Fibroblast of skin of right quadriceps (primary cell): ENCODE results near the gene CPEB3.
A peak's percentile ranks its signal among the peaks of the same experiment; 100 is the strongest.
"Not testable (repeated sequence)": the region's sequence is repeated elsewhere in the genome, so short reads cannot be mapped to it uniquely, and the experiment has no call there.

Experiments used
- DNase-seq: peaks from one replicate; pipeline ENCODE4 v3.0.0-alpha.2; 2013

Gene CPEB3

GRCh38 chr10:92131275-92131820 is 159.5 kb downstream of the CPEB3 start:
- DNase-seq = no peak

DNA sequence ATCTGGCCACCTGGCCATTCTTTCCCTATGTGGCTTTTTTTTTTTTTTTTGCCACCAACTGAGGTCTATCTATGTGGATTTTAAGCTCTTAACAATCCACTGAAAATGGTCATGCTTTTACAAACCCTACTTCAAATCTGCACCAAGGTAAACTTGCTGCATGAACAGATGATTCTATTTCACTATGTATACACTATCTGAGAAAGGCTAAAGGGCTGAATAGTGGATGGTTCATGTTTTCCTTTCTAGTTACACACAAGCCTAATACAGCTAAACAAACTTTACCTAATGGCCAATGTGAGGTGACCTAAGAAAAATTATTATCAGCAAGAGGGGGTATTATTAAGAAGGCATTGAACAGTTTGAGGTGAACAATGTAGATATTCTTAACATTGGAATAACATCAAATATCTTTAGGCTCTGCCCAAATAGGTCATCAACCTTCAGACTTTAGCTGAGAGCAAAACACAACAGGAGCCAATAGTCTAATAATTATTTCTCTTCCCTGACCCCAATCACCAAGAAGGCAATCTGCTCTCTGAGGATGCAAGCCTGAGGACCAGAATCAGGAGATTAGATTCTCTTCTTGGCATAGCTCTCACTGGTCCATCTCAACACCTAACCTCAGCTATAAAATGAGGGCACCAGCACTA is 160.1 kb downstream of the CPEB3 start:
- no peak for DNase-seq

- DNase-seq = no peak
Measured at GRCh38 chr10:92126100-92126650, 164.7 kb downstream of the CPEB3 start.

GRCh38 chr10:92125144-92125543 is 165.7 kb downstream of the CPEB3 start:
- DNase-seq = no peak

DNA sequence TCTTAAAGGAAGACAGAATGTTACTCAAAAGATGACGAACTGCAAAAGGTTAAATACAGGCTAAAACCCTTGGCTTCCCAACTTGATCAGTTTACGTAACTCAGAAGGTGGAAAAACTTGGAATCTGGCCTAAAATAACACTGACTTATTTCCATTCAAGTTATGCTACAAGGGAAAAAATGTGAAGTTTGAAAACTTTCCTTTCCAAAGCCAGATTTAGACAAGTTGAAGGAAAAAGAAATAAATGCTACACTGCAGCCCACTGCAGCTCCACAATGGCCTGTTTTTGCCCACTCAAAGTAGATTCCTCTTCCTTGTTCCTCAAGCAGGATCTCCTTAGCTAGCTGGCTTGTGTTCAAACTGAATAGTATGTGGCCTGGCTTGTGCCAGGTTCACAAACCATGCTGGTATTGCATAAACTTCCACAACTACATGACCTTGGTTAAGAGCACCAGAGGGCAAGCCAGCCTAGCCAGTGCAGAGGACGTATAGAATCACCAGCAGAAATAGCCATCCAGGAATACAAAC is 166.2 kb downstream of the CPEB3 start:
- peak; percentile 68 for DNase-seq

DNA sequence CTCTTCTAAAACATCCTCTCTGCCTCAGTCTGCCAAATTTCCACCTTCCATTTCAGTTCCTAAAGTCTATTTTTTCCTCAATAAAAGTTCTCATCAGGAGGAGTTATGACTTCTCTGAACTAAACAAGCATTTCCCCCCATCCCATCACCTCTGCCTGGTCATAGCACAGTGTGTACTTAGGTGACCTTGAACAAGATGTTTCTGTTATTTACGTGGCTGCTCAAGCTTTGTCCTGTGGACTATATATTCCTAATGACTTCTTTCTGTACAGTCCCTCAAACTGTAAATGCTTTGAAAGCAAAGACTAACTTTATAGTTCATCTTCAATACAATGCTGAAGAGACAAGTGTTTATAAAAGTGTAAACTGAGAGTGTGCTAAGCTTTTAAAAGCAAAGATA is 166.9 kb downstream of the CPEB3 start:
- no peak for DNase-seq

- no peak for DNase-seq
Measured at GRCh38 chr10:92122941-92123450, 167.9 kb downstream of the CPEB3 start.

DNA sequence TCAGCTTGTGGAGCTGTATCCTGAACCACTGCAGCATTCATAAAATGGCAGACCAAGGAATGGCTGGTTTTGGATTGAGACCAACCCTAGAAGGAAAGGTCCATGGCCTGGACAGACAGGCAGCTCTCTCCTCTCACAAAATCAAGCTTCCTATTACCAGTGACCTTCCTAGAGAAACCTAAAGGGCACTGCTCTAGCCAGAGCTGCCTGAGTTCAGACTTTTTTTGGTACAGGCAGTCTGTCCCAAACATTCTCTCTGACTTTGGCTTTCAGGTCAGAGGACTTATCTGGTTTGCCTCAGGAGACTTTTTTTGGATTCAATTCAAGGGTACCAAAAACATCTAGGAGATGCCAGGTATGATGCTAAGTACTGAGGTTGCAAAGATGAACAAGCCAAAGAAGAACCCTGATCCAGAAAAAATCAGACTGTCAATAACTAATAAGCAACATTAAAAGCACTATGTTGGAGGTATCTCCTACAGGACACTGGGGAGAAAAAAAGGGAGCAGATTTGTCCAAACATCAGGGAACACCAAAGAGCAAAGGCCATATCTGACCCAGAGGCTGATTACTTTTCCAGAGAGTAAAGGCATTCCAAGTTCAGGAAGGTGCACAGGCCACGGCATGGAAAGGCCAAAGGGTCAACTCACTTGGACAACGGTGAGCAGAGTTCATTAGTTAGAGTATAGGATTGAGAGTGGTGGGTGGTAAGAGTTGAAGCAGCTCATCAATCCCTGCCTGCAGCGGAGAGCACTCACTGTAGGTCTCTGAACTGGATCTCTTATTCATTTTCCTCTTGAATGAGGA is 169.0 kb downstream of the CPEB3 start:
- no peak for DNase-seq

DNA sequence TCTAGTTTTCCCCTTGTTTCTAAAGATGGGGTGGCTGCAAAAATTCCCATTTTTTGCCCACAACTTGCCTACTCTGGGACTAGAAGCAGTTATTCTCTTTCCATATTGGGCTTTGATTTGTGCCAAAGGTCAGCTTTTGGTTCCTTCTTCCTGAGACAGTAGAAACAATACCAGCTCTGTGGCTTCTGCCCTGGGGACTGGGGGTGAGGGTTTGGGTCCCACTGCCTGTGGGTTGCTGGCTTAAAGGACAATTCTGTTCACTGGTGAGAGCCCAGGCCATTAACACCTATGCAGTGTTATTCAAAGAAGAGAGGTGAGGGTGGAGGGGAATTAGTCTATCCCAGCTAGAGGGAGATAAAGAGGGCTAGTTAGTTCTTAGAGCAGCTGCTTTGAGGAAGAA is 171.5 kb downstream of the CPEB3 start:
- no peak for DNase-seq

- DNase-seq = not testable (repeated sequence)
Measured at GRCh38 chr10:92114917-92115316, 176.0 kb downstream of the CPEB3 start.

DNA sequence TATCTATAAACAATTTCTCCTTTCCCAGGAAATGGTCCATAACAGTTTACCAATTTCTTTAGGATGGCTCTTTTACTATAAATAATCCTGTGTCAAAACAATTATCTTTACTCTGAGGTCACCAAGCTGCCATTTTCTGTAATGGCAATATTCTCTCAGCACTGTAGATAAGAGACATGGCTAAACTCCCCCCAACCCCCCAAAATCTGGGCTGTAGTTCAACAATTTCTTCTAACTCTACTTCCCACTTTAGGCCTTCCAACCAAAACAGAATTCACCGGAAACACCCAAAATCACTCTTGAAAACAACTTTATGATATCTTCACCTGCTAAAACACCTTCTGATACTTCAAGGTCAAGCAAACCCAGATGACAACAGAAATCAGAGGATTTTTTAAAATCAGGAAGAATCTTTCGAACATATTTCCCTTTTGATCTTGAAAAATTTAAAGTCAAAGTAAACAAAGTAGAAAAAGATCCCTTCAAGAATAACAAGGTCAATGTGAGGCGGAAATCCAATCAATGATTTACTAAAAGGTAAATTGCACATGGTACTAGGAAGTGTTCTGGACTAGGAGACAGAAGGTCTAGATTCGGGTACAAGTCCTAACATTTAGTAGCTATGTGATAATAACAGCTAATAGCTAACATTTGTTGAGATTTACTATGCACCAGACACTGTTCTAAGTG is 176.8 kb downstream of the CPEB3 start:
- no peak for DNase-seq

GRCh38 chr10:92112462-92112861 is 178.4 kb downstream of the CPEB3 start:
- DNase-seq = no peak

DNA sequence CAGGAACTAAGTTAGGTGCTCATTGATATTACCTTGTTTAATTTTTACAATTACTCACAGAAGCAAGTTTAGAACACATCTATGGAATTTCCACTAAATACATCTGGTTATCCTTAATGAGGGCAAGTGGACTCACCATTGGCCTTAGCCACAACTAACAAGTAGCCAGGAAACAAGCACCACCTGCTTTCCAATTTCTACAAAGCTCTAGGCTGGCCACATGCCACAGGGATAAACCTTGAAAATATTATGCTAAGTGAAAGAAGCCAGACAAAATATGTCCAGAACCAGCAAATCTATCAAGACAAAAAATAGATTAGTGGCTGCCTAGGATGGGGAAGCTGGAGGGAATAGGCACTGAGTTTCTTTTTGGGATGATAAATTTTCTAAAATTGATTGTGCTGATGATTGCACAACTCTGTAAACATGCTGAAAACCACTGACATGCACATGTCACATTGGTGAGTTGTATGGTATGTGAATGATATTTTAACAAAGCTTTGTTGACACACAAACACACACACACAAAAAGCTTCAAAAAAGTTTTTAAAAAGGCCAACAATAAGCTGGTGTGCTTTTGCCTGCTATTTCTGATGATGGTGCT is 179.4 kb downstream of the CPEB3 start:
- no peak for DNase-seq

DNA sequence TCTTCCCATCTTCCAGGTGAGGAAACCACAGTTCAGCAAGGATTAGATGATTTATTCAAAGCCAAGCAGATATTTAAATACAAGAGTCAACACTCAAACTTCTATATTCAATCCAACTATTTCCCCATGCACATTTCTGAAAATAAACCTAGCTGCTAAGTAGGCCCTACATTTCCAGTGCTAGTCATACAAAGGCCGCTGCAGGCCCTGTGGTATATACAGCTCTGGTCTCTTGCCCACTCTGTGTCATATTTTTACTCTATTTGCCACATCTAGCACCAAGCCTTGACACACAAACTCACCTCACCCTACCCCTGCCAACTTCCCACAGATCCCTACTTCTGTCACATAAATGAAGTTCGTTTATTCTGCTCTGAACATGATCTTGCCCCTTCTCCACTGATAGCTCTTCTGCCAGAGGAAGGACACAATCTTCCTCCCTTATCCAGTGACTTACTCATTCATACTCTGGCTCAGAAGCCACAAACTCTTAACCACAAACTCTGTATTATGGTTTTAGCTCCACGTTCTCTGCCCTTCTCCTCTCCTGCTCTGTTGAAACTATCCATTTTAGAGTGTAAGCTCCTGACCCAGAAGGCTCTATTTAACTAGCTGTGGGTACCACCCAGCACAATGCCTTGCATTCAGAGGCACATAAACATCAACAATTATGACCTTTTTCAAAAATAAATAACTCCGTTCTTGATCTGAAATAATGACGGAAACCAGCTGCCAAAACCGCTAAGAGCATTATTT is 180.7 kb downstream of the CPEB3 start:
- peak; percentile 50 for DNase-seq

DNA sequence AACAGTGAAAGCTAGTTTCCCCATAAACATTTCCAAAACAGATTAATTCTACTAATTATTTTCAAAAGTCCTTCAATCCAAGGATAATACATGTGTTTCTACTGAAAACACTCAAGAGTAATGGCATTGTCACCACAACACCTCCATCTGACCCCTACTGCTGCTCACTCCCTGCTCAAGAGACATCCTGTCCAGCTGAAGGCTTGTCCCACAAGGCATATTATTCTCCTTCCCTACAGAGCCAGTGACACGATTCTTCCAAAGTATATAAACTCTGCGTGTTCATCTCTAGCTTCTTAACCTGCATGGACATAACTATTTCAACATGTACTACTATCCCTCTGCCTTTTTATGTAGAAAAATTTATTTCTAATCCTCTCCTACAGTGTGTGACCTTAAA is 182.1 kb downstream of the CPEB3 start:
- DNase-seq = no peak

GRCh38 chr10:92108120-92108519 is 182.8 kb downstream of the CPEB3 start:
- DNase-seq = no peak

DNA sequence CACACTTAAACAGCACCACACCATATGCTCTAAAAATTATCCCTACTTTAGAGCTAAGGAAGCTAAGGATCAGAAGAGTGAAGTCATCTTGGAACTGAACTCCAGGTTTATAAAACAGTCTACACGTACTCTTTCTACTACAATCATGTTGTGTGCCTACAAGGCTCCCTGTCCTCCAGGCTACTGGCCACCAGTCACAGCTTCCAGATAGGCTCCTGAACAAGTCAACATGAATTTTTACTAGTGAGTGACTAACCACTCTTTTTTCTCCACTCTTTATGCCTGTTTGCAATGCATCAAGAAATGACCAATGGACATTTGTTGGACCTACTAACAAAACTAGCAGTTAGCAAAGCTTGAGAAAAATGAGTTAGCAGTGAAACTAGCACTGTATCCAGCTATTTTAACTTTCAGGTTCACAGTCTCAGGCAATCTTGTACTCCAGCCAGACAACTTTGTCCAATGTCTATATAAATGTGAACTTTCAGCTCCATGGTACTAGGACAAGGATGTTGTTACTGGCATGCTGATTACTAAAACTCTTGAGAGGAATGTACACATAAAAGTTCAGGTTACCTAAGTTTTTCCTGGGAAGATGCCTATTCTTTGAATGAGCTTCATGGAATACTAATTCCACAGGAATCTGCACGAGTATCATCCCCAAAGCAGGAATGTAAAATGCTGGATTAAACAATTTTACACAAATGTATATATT is 187.3 kb downstream of the CPEB3 start:
- peak; percentile 68 for DNase-seq

DNA sequence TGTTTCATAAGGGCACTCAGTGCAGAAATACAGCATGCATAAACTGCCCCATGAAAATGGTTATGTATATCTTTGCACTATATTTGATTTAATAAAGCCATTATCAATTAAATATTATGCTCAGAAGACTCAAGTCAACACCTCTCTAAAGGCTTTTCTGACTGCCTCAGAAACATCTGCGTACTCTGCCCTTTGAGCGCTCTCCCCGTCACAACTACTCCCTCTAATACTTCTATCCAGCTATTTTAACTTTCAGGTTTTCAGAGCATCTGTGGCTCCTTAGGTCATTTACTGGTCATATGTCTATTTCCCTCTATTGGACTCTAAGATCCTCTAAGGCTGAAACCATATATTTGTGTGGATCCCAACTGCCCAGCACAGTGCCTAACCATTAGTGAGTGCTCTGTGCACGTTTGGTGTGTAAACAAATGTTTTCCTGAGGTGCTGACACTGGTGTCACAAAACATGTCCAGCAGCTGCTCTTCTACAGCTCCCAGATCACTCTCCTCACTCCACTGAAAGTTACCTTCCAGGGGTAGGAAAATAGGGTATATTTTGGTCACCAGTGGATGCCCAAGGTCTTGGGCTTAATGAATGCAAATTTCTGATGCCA is 188.2 kb downstream of the CPEB3 start:
- DNase-seq = no peak

DNA sequence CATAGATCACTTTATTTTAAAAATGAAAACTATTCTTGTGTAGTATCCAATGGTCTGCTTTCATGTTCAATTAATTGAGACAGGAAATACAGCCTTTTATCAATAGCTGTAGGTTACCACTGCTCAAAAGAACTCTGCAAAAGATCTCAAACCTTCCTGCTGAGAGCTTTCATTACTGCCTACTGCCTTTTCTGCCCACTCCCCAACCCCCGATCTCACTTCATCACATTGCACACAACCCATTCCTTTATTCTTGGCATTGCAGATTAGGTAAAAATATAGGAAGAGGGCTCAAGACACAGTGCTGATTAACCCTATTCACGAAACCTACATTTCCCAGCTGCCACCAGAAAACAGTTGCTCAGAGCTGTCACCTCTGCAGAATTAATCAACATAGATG is 195.9 kb downstream of the CPEB3 start:
- DNase-seq = no peak

- DNase-seq = no peak
Measured at GRCh38 chr10:92091965-92092364, 198.9 kb downstream of the CPEB3 start.
